GM20000 (cell line): ENCODE measurements around the gene SETD1A.
"Not testable (repeated sequence)": the region's sequence is repeated elsewhere in the genome, so short reads cannot be mapped to it uniquely, and the experiment has no call there.

Experiments used
- DNase-seq: peaks from one replicate; pipeline ENCODE4 v3.0.0; 2012; ENCODE audit warnings: low spot score
- TF ChIP-seq, protein P1 (sequence below): IDR thresholded peaks from 2 replicates; pipeline ENCODE4 v1.5.1; 2012; ENCODE audit warnings: mild to moderate bottlenecking, control low read depth; ENCODE audit errors: extremely low read depth, missing control alignments

Gene SETD1A

DNA sequence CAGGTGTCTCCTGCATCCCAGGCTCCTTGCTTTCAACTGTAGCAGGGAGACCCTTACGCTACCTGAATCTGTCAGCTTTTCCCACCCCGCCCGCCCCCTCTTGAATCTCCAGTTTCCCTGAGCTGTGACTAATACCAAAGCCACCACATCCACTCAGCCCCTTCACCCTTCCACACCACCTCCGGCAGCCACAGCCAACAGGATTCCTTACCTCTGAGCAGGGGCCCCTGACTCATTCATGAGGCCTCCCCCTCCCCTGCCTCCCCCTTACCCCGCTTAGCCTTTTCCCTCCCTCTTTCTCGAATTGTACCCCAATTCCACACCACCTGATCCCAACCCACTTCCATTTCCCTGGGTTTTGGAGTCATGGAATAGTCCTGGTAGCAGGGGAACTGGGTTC is 50.6 kb downstream of the SETD1A start:
- DNase-seq = no peak

DNA sequence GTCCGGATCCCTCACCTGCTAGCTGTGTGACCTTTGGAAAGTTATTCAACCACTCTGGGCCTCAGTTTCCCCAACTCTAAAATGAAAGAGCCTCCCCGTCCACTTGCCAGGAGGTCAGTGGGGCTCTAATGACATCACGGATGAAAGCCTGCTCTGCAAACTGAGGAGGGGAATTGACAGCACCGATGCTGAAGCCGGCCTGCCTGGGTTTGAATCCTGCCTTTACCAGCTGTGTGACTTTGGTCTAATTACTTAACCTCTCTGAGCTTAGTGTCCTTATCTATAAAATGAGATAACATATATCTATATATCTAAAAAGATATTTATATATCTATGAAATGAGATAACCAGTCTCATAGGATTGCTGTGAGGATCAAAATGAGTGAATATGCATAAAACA is 51.0 kb downstream of the SETD1A start:
- TF ChIP-seq, protein P1, sequence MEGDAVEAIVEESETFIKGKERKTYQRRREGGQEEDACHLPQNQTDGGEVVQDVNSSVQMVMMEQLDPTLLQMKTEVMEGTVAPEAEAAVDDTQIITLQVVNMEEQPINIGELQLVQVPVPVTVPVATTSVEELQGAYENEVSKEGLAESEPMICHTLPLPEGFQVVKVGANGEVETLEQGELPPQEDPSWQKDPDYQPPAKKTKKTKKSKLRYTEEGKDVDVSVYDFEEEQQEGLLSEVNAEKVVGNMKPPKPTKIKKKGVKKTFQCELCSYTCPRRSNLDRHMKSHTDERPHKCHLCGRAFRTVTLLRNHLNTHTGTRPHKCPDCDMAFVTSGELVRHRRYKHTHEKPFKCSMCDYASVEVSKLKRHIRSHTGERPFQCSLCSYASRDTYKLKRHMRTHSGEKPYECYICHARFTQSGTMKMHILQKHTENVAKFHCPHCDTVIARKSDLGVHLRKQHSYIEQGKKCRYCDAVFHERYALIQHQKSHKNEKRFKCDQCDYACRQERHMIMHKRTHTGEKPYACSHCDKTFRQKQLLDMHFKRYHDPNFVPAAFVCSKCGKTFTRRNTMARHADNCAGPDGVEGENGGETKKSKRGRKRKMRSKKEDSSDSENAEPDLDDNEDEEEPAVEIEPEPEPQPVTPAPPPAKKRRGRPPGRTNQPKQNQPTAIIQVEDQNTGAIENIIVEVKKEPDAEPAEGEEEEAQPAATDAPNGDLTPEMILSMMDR = no peak
- no peak for DNase-seq

More for the DNA sequence above, 50.6 kb downstream of the SETD1A start:
- TF ChIP-seq, protein P1 = no peak

DNA sequence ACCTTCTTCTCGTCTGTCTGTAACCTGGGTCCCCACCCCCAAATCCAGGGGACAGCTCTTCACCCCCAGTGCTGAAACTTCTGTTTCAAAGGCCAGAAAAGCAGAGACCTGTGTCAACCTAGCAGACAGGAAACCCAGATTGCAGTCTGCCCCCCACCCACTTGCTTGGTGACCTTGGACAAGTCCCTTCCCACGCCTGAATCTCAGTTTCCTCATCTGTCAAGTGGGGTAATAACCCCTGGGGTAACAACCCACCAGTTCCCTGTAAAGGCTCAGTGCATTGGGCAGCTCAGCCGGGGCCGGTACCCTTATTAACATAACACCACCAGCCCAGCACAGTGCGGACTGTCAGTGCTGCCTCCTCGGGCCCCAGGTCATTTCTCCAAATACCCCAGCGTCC is 51.6 kb downstream of the SETD1A start:
- TF ChIP-seq, protein P1 = no peak
- DNase-seq = no peak

DNA sequence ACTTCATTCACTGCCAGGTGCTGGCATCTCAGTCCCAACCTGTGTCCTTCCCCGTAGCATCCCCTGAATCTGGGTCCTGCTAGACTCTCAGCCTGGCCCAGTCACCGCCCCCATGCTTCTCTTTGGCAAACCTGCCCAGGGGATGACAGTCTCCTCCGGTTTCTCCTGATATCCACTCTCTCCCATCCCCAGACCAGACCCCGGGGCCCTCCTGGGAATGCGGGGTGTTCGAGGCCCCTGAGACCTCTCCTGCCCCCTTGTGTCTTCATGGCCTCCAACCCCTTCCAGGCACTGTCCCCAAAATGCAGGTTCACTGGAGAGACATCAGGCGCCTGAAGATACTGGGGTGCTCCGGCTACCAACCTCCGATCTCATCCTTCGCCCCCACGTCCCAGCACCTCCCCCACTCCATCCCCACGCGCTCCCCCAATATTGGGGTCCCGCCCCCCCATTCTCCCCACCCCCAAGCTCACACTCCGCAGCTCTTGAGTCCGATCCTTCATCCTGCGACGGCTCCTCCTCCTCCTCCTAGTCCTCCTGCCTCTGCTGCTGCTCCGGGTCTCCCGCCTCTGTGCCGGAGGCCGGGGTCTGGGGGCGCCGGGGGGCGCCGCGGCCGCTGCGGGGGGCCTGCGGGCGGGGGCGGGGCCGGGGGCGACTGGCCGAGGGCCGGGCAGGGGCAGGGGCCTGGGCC is 52.5 kb downstream of the SETD1A start:
- TF ChIP-seq, protein P1 = no peak
- DNase-seq = no peak

DNA sequence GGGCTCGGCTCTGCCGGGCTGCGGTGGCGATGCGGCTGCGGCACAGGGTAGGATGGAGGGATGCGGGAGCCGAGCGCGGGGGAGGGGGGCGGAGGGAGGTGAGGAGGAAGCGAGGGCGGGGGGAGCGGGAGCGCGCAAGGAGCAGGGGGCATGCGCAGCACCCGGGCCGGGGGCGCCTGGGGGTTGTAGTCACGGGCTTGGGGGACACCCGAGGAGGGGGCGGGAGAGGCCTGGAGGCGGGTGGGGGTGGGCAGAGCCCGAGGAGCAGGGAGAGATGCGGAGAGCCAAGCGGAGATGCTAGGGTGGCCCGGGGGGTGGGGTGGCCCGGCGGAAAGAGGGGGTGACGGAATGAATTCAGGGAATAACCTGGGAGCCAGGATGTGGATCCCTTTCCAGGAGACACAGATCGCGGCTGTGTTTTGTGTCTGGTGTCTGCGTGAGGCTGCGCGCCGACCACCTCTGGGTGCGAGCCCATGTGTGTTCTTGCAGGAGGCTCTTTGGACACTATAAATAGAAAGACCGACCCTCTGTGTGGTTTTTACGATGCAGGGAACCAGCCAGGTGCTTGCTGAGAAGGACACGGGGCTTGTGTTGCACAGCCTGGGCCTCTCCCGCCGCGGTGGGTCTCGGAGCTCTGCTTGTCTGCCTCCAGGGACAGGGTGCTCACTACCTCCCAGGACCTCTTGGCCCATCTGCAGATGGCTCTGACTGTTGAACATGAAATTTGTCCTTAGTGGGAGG is 53.2 kb downstream of the SETD1A start, which contains the start of gene STX1B:
Gene STX1B, minus strand, starts transcription at position 54 of the 741 bp plus-strand sequence. CDS start 242 bp downstream, outside the sequence.
- TF ChIP-seq, protein P1 = no peak
- no peak for DNase-seq

DNA sequence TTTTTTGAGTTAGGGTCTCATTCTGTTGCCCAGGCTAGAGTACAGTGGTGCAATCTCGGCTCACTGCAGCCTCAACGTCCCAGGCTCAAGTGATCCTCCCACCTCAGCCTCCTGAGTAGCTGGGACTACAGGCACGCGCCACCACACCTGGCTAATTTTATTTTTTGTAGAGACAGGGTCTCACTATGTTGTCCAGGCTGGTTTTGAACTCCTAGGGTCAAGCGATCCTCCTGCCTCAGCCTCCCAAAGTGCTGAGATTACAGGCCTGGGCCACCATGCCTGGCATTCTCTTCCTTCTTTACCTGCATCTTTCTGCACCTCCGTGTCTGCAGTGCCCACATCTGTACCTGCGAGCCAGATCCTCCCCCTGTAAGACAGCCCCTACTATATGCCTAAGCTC is 54.3 kb downstream of the SETD1A start:
- DNase-seq = not testable (repeated sequence)

DNA sequence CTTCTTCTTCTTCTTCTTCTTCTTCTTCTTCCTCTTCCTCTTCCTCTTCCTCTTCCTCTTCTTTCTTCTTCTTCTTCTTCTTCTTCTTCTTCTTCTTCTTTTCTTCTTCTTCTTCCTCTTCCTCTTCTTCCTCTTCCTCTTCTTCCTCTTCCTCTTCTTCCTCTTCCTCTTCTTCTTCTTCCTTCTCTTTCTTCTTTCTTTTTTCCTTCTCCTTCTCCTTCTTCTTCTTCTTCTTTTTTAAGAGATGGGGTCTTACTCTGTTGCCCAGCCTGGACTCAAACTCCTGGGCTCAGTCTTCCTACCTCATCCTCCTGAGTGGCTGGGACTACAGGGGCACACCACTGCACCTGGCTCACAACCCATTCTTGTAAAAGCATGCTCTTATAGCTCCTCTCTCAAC is 55.7 kb downstream of the SETD1A start:
- not testable (repeated sequence) for DNase-seq

DNA sequence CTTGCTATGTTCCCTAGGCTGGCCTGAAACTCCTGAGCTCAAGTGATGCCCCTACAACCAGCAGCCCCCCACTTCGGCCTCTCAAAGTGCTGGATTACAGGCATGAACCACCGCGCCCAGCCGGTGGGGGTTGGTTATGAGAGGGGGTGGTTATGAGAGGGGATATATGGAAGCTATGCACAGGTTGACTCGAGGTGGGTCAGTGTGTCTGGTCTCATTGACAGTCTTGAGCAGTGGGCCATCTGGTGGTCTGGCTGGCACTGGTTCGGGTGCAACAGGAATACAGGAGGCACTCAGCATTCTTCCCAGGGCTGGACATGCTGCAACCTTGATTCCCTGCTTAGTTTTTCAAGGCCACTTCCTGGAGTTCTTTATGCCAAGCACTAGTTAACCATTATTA is 58.5 kb downstream of the SETD1A start:
- TF ChIP-seq, protein P1 = no peak
- DNase-seq = no peak

DNA sequence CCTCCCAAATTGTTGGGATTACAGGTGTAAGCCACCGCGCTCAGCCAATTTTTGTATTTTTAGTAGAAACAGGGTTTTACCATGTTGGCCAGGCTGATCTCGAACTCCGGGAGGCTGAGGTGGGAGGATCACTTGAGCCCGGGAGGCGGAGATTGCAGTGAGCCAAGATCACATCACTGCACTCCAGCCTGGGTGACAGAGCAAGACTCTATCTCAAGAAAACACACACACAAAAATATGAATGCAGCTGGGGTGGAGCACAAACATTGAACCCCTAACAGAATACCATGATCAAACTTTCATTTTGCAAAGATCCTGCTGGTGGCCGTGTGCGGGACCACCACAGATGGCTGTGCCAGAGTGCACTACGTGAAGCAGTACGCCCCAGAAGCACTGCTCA is 60.2 kb downstream of the SETD1A start:
- not testable (repeated sequence) for DNase-seq
